KBM-7 (cell line): Measurements from ENCODE around the gene ZNF439.
A peak's percentile ranks its signal among the peaks of the same experiment; 100 is the strongest.
"Not testable (repeated sequence)": the region's sequence is repeated elsewhere in the genome, so short reads cannot be mapped to it uniquely, and the experiment has no call there.

Experiments used
- DNase-seq: peaks from one replicate; pipeline ENCODE4 v3.0.0-alpha.2; 2015
- in situ Hi-C: fragments of 300-500 bp; cut with MboI; formaldehyde crosslinking; loops from 2 replicates; pipeline ENCODE4 v1.14.3; 2020; ENCODE audit warnings: low sequenced_read_pairs, low pct_unique_long_range_greater_than_20kb, mixed read lengths

Gene ZNF439

DNA sequence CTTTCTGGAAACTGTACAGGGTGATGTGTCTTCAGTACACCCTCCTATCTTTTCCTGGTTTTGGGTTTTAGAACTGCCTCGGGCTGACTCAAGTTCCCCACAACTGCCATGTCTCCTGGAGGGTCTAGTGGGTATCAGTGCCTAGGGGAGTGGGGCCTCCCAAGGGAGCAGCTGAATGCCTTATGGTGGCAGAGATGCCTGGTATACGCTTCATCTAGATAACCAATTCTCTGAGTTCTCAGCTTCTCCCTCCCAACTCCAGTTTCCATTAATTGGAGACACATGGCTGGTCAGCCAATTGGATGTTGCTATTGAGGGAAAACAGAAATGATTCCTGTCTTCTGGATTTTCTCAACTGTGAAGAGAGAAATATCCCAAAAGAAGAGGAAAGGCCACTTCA lies 12.8 kb downstream of the ZNF439 start:
- in situ Hi-C loops = no loop called here
- DNase-seq = no peak

- in situ Hi-C loops, DNase-seq: not testable (repeated sequence)
Measured at GRCh38 chr19:11867766-11868165, 19.2 kb downstream of the ZNF439 start.

GRCh38 chr19:11868188-11868587 lies 19.7 kb downstream of the ZNF439 start:
- in situ Hi-C loops = no loop called here
- no peak for DNase-seq

GRCh38 chr19:11872624-11873023 lies 24.1 kb downstream of the ZNF439 start:
- in situ Hi-C loops = no loop called here
- no peak for DNase-seq

DNA sequence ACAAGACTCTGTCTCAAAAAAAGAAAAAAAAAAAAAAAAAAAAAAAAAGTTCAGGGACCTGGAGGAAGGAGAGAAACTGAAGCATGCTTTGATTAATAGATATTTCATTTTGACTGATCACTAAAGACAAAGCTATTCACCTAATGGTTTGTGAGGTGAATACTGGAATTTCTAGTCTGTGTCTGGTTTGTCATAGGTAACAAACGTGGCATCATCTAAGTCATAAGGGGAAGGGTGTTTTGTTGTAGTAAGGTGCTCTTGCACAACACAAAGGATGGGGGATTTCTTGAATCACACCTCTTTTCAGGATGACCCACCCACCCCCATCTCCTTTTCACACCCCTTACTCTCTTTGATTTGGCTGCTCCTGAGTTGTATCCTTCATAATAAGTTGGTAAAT lies 25.2 kb downstream of the ZNF439 start:
- in situ Hi-C loops = no loop called here
- DNase-seq = no peak

DNA sequence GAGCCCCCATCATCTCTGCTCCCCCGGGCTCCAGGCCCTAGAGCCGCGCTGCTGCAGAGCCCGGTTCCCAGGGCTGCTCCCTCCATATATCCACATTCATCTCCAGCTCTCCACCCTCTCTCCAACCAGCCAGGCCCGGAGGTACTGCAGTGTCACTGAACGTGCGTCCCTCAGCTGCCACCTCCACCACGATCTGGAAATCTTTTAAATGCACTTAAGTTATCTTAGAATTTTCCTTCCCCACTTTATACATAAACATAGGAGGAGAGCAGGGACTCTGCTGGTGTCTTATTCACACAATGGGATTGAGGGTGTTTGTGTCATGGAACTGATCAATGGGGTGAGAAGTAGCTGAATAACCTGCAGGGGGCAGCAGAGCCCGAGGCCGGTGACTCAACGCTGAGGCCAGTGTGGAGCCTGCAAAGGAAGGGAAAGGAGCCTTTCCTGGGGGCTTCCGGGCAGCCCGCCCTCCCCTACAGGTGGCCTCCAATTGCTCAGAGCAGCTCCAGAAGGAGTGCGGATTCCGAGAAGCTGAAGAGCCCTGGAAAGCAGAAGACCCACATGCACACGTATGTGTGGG lies 31.3 kb downstream of the ZNF439 start:
- in situ Hi-C loops = not testable (repeated sequence)
- peak; percentile 16 for DNase-seq

DNA sequence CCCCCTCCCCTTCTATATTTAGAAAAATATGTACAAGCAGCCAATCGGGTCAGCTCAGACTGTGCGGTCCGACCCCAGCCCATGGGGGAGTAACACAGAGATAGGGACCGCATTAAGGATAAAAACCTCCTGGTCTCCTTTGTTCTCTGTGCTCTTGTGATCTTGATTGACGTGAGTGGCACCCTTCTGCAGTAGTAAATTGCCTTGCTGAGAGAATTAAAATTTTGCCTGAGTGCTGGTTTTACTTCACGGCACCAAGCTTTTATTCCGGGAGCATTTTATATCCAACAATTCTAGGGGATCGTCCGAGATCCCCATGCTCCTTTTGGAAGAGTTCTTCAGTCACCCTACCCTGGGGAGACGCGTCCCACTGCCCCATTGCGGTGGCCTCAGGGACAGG lies 32.1 kb downstream of the ZNF439 start:
- in situ Hi-C loops = no loop called here
- DNase-seq = no peak

GRCh38 chr19:11881151-11881800 lies 32.8 kb downstream of the ZNF439 start:
- peak; percentile 82 for DNase-seq
- in situ Hi-C loops = no loop called here

- in situ Hi-C loops = no loop called here
- no peak for DNase-seq
Measured at GRCh38 chr19:11882606-11883005, 34.1 kb downstream of the ZNF439 start.

- in situ Hi-C loops = no loop called here
- DNase-seq = no peak
Measured at GRCh38 chr19:11887234-11887610, 38.7 kb downstream of the ZNF439 start.

DNA sequence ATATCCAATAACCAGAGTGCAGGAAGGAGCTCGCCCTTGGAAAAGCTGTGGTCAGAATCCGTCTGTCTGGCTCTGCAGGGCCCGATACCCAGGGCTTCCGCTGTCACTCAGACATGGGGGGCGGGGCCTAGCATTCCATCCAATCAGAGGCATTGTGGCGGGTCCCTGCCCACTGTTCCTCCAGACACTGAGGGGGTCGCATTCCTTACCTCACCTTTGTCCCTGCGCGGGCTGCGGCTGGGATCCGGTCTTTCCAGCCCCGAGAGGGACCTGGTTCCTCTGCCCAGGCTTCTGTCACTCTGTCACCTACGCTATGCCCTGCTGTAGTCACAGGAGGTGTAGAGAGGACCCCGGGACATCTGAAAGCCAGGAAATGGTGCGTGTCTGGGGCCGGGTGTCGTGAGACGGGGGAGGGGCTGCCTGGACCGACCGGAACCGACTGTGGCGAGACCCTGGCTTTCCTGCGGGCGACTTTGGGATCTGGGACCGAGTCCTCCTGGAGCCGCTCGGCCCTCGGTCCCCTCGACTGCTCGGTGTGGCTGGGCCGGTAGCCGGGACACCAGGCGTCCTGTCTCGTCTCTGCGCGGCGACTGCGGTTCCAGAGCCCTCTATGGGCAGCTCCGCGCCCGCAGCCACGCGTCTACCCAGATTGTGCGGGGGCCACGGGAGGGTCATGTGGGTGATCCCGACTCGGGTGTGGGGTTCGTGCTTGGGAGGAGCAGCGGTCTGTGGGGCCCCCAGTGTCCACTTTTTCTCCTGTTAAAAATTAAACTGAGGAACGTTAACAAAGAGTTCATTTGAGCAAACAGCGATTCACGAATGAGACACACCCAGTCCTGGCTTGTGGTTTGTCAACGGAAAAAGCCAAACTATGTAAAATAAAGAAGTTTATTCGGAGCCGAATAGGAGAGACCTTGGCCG lies 39.3 kb downstream of the ZNF439 start, which contains the start of gene ZNF69:
Gene ZNF69, plus strand, starts transcription at position 172 of the 921 bp plus-strand sequence. Its CDS starts 142 bp downstream, at position 314.
- DNase-seq = peak; percentile 87
- in situ Hi-C loops = no loop called here

DNA sequence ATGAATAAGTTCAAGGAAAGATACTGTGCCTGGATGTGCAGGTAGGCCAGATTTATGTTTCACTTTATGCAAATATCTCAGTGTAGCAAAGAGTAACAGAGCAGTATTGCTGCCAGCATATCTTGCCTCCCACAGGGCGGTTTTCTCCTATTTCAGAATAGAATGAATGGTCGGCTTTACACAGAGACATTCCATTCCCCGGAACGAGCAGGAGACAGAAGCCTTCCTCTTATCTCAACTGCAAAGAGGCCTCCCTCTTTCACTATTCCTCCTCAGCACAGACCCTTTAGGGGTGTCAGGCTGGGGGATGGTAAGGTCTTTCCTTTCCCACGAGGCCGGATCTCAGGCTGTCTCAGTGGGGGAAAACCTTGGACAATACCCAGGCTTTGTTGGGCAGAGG lies 41.4 kb downstream of the ZNF439 start:
- DNase-seq, in situ Hi-C loops: not testable (repeated sequence)

GRCh38 chr19:11890634-11891033 lies 42.1 kb downstream of the ZNF439 start:
- in situ Hi-C loops = no loop called here
- no peak for DNase-seq

- no peak for DNase-seq
- in situ Hi-C loops = no loop called here
Measured at GRCh38 chr19:11894851-11895250, 46.3 kb downstream of the ZNF439 start.

GRCh38 chr19:11902228-11902627 lies 53.7 kb downstream of the ZNF439 start:
- DNase-seq = no peak
- in situ Hi-C loops = no loop called here

DNA sequence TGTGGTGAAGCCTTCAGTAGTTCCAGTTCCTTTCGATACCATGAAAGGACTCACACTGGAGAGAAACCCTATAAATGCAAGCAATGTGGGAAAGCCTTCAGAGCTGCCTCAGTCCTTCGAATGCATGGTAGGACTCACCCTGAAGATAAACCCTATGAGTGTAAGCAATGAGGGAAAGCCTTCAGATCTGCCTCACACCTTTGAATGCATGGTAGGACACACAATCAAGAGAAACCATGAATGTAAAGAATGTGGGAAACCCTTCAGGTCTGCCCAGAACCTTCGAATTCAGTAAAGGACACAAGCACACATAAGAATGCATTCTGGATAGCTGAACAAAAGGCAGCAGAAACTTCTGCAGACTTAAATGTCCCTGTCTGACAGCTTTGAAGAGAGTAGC lies 57.4 kb downstream of the ZNF439 start:
- in situ Hi-C loops = no loop called here
- no peak for DNase-seq

DNA sequence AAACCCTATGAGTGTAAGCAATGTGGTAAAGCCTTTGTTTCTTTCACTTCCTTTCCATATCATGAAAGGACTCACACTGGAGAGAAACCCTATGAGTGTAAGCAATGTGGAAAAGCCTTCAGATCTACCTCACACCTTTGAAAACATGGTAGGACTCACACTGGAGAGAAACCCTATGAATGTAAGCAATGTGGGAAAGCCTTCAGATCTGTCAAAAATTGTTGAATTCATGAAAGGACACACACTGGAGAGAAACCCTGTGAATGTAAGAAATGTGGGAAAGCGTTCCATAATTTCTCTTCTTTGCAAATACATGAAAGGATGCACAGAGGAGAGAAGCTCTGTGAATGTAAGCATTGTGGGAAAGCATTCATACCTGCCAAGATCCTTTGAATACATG lies 63.4 kb downstream of the ZNF439 start:
- peak; percentile 11 for DNase-seq
- in situ Hi-C loops = not testable (repeated sequence)

GRCh38 chr19:11914417-11915051 lies 66.0 kb downstream of the ZNF439 start:
- in situ Hi-C loops, DNase-seq: not testable (repeated sequence)
